Stimulated activated CD4-positive, alpha-beta T cell treated with anti-CD3 and anti-CD28 coated beads, TNF-alpha, amount 100 ng/mL, for 1 hour (primary cell): ENCODE results near the gene LRCH1.
A peak's percentile ranks its signal among the peaks of the same experiment; 100 is the strongest.

ENCODE experiments used
- DNase-seq, 3 donors: peaks; one replicate each; pipeline ENCODE4 v3.0.0-alpha.2; 2020; ENCODE audit warnings: low read depth in 3 of 3, low spot score in 1 of 3

LRCH1 gene

GRCh38 chr13:46795321-46795720 lies 242.4 kb downstream of the LRCH1 start:
- DNase-seq: no peak

DNA sequence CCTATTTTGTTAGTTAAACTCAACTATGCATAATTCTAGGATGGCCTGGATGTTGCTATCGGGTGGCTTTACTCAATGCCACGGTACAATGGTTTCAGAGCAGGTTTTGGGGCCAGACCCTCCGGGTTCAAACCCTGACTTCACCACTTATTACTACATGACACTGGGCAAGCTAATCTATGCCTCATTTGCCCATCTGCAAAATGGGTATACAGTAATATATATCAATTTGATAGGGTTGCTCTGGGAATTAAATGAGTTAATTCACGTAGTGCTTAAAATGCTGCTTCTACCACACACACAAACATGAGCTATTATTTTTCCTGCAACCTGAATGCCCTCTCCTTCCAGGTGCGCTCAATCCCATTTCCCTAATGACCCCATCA lies 243.2 kb downstream of the LRCH1 start:
- no peak for DNase-seq

- DNase-seq: peak; percentile 59 to 92 (median 72)
Observed at GRCh38 chr13:46796515-46797474, 243.8 kb downstream of the LRCH1 start, which contains the start of gene ESD. ESD (minus strand) TSS chr13:46797161; CDS start chr13:46791413, 5,748 bp downstream.

DNA sequence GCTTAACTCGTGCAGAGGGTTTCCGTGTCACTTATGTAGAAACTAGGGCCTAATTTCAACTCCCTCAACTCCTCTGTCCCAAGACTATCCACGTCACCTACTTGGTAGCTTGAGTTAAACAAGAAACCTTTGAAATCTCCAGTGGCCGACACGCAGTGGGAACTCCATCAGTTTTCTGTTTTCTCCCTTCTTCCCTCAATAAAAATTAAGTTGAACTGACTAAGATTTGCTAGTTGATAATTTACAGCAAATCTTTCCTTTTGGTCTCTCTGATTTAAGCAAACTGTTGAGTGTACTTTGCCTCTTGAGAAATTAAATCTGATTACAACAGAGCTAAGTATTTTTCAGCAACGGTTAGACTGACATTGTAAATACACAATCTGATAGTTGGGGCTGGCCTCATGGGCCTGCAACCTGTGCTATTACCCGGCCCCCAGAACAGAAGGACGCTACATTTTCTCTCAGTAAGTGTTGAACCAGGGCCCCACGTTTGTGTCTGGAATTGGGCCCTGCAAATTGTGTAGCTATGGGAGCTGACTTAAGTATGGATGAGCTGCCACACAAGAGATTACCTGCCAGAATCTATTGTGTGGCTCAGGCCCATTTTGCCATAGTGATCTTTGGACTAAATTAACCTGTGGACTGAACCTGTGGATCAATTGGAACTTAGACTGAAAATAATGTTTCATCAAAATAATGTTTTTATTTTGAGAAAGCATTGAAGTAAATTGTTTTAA lies 244.7 kb downstream of the LRCH1 start:
- DNase-seq: no peak

GRCh38 chr13:46799139-46799538 lies 246.2 kb downstream of the LRCH1 start:
- DNase-seq: no peak

DNA sequence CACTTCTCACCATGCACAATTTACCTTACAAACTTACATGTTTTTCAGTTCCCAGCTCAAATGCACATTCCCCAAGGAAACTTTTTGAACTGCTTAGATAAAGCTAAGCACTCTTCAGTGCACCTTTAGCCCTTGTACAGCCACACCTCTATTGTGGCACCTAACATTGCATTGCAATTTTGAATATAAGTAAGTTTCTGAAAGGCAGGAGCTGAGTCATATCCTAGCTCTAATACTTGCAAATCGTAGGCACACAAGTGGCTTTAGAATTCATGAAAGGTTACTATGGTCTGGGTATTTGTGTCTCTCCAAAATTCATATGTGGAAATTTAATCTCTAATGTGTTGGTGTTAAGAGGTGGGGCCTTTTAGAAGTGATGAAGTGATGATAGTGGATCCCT lies 248.9 kb downstream of the LRCH1 start:
- DNase-seq: no peak
